Measurements from ENCODE around the gene PALS2.

The PALS2 gene

DNA sequence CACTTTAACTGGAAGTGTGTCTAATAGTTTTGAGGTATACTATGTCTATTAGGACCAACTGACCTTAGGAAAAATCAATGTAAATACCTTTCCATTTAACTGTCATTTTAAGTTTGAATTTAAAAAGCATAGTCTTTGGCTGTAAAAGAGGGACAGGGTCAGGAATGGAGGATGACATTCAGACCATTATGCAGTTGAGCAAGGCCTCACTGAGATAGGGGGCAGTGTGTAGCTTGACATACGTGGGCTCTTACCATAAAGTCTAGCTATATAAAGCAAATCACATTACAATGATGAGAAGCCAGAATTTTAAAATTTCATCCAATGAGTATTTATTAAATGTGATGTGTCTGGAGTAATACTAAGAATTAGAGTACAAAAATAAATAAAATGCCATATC, 17.9 kb downstream of the PALS2 start:
- no peaks in the 10 kb centered on the region for H3K36me3 ChIP-seq (ENCODE audit: control insufficient read depth, insufficient read depth, low read length, severe bottlenecking)
- H3K4me1 ChIP-seq (ENCODE audit: control insufficient read depth, insufficient read depth, low read length) = no peaks in the 10 kb centered on the region
- H3K27me3 ChIP-seq (replicated peaks; ENCODE audit: control insufficient read depth, insufficient read depth, low read length) = no peaks in the 10 kb centered on the region
- no peaks in the 10 kb centered on the region for H3K9me3 ChIP-seq (ENCODE audit: control insufficient read depth, low read length)
- H3K4me3 ChIP-seq (ENCODE audit: low read length) = no peak overlapping the region
- DNase-seq (ENCODE audit: low read depth) = no peak
- no peak overlapping the region for H3K9ac ChIP-seq (ENCODE audit: low read length)

DNA sequence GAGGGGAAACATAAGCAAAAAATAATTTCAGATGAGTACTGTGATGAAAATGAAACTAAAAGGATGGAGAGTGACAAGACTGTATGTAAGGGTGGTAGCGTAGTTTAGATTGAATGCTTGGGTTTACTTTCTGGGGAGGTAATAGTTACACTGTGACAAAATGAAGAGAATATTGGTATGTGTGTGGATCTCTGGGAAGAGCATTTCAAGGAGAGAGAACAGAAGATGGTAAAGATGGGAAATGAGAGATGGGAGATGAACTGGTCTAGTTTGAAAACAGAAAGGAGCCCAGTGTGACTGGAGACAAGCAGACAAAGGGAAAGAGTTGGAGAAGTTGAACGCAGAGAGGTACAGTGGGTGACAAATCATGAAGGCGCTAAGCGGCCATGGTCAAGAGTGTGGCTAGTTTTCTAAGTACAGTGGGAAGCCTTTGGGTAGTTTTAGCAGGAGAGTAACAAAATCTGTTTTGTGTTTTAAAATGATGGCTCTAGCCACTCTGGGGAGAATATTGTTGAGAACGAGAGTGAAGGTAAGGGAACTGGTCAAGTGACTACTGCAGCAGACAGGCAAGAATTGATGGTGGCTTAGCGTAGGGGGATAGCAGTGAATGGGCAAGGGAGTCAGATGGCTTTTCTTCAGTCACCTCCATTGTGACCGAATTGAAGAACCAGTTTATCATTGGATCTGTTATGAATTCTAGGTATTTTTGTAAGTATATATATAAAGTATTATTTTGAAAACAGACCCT, 22.6 kb downstream of the PALS2 start:
- Histone ChIP-seq H3K27me3 (replicated peaks; ENCODE audit: control insufficient read depth, insufficient read depth, low read length) (no peaks in the 10 kb centered on the region), H3K4me3 (ENCODE audit: low read length) (no peak overlapping the region), H3K4me1 (ENCODE audit: control insufficient read depth, insufficient read depth, low read length) (no peaks in the 10 kb centered on the region), H3K9me3 (ENCODE audit: control insufficient read depth, low read length) (no peaks in the 10 kb centered on the region), H3K9ac (ENCODE audit: low read length) (no peak overlapping the region), H3K36me3 (ENCODE audit: control insufficient read depth, insufficient read depth, low read length, severe bottlenecking) (no peaks in the 10 kb centered on the region)
- DNase-seq (ENCODE audit: low read depth) = no peak

DNA sequence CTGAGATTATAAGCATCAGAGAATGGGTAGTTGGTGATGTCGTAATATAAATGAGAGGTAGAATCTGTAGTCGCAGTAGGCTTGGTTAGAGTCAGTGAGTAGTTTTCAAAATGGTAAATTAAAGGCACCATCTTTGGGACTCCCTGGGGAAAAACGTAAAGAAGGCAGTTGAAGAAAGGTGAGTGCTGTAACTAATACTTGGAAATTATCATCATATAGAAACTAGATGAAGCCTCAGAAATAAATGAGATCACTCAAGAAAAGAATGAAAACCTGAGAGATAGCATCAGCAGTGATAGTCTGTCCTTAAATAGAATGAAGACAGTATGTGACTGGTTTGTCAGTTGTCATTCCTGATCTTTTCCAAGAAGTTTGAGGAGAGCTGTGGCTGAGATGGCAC, 23.8 kb downstream of the PALS2 start:
- peaks cover 11% of the 10 kb centered on the region for H3K4me1 ChIP-seq (ENCODE audit: control insufficient read depth, insufficient read depth, low read length)
- H3K9ac ChIP-seq (ENCODE audit: low read length) = no peak overlapping the region
- DNase-seq (ENCODE audit: low read depth) = no peak
- H3K4me3 ChIP-seq (ENCODE audit: low read length) = no peak overlapping the region
- H3K36me3 ChIP-seq (ENCODE audit: control insufficient read depth, insufficient read depth, low read length, severe bottlenecking) = no peaks in the 10 kb centered on the region
- H3K27me3 ChIP-seq (replicated peaks; ENCODE audit: control insufficient read depth, insufficient read depth, low read length) = no peaks in the 10 kb centered on the region
- no peaks in the 10 kb centered on the region for H3K9me3 ChIP-seq (ENCODE audit: control insufficient read depth, low read length)

DNA sequence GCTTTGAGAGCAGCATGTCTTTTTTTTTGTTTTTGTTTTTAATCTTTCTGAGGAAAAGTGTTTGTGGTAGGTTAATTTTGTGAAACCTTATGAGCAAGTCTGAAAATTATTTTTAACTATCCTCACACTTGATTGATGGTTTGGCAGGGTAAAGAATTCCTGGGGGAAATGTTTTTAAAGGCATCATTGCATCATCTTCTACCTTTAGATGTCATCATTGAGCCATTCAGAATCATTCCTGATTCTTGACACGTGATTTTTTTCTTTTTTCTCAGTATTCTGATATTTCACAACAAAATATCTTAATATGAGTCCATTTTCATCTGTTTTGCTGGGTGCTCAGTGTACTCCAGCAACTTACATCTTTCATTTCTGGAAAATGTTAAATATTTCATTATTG, 28.3 kb downstream of the PALS2 start:
- DNase-seq (ENCODE audit: low read depth) = no peak

DNA sequence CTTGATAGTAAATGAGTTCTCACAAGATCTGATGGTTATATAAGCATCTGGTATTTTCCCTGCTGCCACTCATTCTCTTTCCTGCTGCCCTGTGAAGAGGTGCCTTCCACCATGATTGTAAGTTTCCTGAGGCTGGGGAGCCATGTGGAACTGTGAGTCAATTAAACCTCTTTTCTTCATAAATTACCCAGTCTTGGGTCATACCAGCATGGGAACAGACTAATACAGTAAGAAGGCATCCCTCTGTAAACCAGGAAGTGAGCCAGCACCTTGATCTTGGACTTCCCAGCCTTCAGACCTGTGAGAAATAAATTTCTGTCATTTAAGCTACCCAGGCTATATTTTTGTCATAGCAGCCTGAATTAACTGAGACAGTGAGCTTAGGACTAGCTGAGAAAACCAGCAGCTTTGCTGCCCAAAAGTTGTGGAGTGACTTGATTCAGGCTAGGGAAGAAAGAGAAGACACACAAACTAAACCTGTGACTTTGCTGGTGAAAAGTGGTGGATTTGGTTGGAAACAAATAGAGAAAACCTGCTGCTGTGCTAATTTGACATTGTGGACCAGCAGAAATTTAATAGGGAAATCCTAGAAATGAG, 29.7 kb downstream of the PALS2 start:
- H3K4me3 ChIP-seq (ENCODE audit: low read length) = no peak overlapping the region
- H3K9ac ChIP-seq (ENCODE audit: low read length) = no peak overlapping the region
- no peaks in the 10 kb centered on the region for H3K36me3 ChIP-seq (ENCODE audit: control insufficient read depth, insufficient read depth, low read length, severe bottlenecking)
- no peak for DNase-seq (ENCODE audit: low read depth)
- peaks cover 11% of the 10 kb centered on the region for H3K4me1 ChIP-seq (ENCODE audit: control insufficient read depth, insufficient read depth, low read length)
- H3K27me3 ChIP-seq (replicated peaks; ENCODE audit: control insufficient read depth, insufficient read depth, low read length) = no peaks in the 10 kb centered on the region
- no peaks in the 10 kb centered on the region for H3K9me3 ChIP-seq (ENCODE audit: control insufficient read depth, low read length)

More for the DNA sequence above, 28.3 kb downstream of the PALS2 start:
- Histone ChIP-seq H3K9me3 (ENCODE audit: control insufficient read depth, low read length) (no peaks in the 10 kb centered on the region), H3K4me1 (ENCODE audit: control insufficient read depth, insufficient read depth, low read length) (peaks cover 11% of the 10 kb centered on the region), H3K4me3 (ENCODE audit: low read length) (no peak overlapping the region), H3K27me3 (replicated peaks; ENCODE audit: control insufficient read depth, insufficient read depth, low read length) (no peaks in the 10 kb centered on the region), H3K9ac (ENCODE audit: low read length) (no peak overlapping the region), H3K36me3 (ENCODE audit: control insufficient read depth, insufficient read depth, low read length, severe bottlenecking) (no peaks in the 10 kb centered on the region)

DNA sequence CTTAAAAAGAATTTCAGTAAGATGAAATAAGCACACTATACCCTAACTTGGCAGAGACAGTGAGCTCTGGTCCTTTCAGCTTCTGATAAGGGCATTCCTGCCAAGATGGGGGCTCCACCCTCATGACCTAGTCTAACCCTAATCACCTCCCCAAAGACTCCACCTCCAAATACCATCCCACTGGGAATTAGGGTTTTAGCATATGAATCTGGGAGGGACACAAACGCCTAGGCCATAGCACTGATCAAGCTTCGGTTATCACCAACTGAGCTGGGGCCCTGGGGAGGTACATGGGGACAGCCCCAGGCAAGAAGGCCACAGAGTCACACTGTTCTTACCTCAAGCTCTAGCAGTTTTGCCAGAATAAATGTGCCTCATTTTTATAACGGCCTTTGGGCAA, 31.4 kb downstream of the PALS2 start:
- peaks cover 11% of the 10 kb centered on the region for H3K4me1 ChIP-seq (ENCODE audit: control insufficient read depth, insufficient read depth, low read length)
- H3K9ac ChIP-seq (ENCODE audit: low read length) = no peak overlapping the region
- H3K36me3 ChIP-seq (ENCODE audit: control insufficient read depth, insufficient read depth, low read length, severe bottlenecking) = no peaks in the 10 kb centered on the region
- no peaks in the 10 kb centered on the region for H3K9me3 ChIP-seq (ENCODE audit: control insufficient read depth, low read length)
- DNase-seq (ENCODE audit: low read depth) = no peak
- H3K27me3 ChIP-seq (replicated peaks; ENCODE audit: control insufficient read depth, insufficient read depth, low read length) = no peaks in the 10 kb centered on the region
- no peak overlapping the region for H3K4me3 ChIP-seq (ENCODE audit: low read length)

DNA sequence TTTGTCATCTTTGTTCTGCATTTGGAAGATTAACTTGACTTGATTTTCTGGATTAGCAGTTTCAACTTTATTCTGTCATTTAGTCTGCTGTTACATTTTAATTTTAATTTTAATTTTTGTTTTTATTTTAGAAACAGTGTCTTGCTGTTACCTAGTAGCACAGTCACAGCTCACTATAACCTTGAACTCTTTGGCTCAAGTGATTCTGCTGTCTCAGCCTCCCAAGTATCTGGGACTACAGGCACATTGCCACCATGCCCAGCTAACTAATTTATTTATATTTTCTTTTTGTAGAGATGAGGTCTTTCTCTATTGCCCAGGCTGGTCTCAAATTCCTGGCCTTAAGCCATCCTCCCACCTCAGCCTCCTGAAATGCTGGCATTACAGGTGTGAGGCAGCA, 35.3 kb downstream of the PALS2 start:
- H3K4me1 ChIP-seq (ENCODE audit: control insufficient read depth, insufficient read depth, low read length) = no peaks in the 10 kb centered on the region
- H3K4me3 ChIP-seq (ENCODE audit: low read length) = no peak overlapping the region
- no peaks in the 10 kb centered on the region for H3K9me3 ChIP-seq (ENCODE audit: control insufficient read depth, low read length)
- DNase-seq (ENCODE audit: low read depth) = no peak
- no peaks in the 10 kb centered on the region for H3K36me3 ChIP-seq (ENCODE audit: control insufficient read depth, insufficient read depth, low read length, severe bottlenecking)
- no peaks in the 10 kb centered on the region for H3K27me3 ChIP-seq (replicated peaks; ENCODE audit: control insufficient read depth, insufficient read depth, low read length)
- no peak overlapping the region for H3K9ac ChIP-seq (ENCODE audit: low read length)

DNA sequence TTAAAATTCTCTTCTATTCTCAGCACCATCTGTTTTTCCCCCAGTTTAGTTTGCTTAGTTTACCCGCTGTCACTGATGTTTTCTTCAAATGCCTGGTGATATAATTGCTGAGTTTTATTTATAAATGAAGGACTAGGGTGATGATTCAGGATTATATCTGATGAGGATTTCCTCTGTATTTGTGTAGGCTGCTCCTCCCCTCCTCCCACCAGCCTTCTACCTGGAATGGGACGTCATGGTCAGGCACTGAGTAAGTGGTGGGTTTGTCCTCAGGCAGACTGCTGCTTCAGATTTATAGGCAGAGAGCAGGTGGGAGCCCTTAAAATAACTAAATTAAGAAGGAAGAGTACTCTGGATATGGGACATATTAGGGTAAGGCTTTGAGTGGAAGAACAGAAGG, 35.8 kb downstream of the PALS2 start:
- H3K36me3 ChIP-seq (ENCODE audit: control insufficient read depth, insufficient read depth, low read length, severe bottlenecking) = no peaks in the 10 kb centered on the region
- no peaks in the 10 kb centered on the region for H3K27me3 ChIP-seq (replicated peaks; ENCODE audit: control insufficient read depth, insufficient read depth, low read length)
- no peak for DNase-seq (ENCODE audit: low read depth)
- H3K9ac ChIP-seq (ENCODE audit: low read length) = no peak overlapping the region
- H3K4me1 ChIP-seq (ENCODE audit: control insufficient read depth, insufficient read depth, low read length) = no peaks in the 10 kb centered on the region
- H3K9me3 ChIP-seq (ENCODE audit: control insufficient read depth, low read length) = no peaks in the 10 kb centered on the region
- no peak overlapping the region for H3K4me3 ChIP-seq (ENCODE audit: low read length)

DNA sequence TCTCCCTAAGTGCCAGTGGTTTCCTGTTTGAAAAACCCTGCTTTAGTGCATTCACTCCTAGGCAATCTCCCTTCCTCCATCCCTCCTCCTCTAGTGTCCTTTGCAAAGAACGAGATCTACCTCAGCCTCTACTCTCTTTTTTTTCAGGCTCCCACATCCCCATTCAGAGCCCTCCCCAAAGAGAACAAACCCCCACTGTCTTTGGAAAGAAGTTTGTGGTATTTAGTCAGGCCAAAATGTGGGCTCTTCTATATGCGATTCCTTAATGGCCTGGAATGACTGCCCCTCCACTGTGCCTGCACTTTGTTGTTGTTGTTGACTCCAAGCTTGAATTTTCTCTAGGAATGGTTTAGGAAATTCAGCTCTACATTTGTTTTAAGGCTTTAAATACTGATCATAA, 36.3 kb downstream of the PALS2 start:
- H3K9ac ChIP-seq (ENCODE audit: low read length) = no peak overlapping the region
- no peaks in the 10 kb centered on the region for H3K4me1 ChIP-seq (ENCODE audit: control insufficient read depth, insufficient read depth, low read length)
- no peaks in the 10 kb centered on the region for H3K9me3 ChIP-seq (ENCODE audit: control insufficient read depth, low read length)
- H3K4me3 ChIP-seq (ENCODE audit: low read length) = no peak overlapping the region
- no peaks in the 10 kb centered on the region for H3K27me3 ChIP-seq (replicated peaks; ENCODE audit: control insufficient read depth, insufficient read depth, low read length)
- no peaks in the 10 kb centered on the region for H3K36me3 ChIP-seq (ENCODE audit: control insufficient read depth, insufficient read depth, low read length, severe bottlenecking)
- DNase-seq (ENCODE audit: low read depth) = no peak

DNA sequence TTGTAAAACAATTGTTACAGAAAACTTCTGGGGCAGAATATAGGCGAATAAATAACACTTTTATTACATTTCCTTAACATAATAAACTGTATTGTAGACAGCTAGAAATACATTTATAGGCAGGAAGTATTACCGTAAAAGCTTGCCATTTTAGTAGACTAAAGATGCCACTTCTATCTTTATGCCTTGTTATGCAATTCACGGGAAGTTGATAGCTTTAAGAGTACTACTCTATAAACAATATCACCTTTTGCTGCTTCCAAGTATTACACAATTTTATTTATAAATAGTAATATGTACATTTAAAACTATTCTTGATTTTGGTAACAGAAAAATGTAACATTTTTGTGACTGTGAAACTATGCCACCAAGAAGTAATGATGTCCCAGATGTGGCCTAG, 37.9 kb downstream of the PALS2 start:
- Histone ChIP-seq H3K27me3 (replicated peaks; ENCODE audit: control insufficient read depth, insufficient read depth, low read length) (no peaks in the 10 kb centered on the region), H3K4me1 (ENCODE audit: control insufficient read depth, insufficient read depth, low read length) (no peaks in the 10 kb centered on the region), H3K36me3 (ENCODE audit: control insufficient read depth, insufficient read depth, low read length, severe bottlenecking) (no peaks in the 10 kb centered on the region), H3K9me3 (ENCODE audit: control insufficient read depth, low read length) (no peaks in the 10 kb centered on the region), H3K4me3 (ENCODE audit: low read length) (no peak overlapping the region), H3K9ac (ENCODE audit: low read length) (no peak overlapping the region)
- no peak for DNase-seq (ENCODE audit: low read depth)

DNA sequence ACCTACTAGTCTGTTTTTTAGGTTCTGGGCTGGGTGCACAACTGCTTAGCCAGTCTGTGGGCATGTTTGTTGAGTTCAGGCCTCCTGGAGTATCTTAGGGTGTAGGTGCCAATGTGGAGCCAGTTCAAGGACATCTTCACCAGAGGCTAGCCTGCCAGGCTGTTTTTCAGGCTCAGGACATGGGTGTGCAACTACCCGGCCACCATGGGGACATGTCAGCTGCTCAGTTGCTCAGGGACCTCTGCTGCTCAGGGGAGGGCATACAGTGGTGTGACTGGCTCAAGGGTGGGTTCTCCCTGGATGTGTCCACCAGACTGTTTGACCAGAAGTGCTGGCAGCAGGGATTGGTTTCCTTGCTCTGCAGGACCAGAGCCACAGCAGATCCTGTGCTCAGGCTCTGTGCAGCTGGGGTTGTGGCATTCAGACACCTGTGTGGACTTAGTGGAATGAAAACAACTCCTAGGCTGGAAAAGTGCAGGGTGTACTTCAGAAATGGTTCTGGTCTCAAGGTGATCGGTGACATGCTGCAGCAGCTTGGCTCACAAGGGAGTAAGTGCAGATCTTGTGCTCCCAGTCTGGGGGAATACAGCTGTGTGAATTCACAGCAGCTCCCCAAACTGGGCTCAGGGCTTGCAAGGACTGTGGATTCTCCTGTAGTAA, 44.8 kb downstream of the PALS2 start:
- Histone ChIP-seq H3K27me3 (replicated peaks; ENCODE audit: control insufficient read depth, insufficient read depth, low read length) (no peaks in the 10 kb centered on the region), H3K36me3 (ENCODE audit: control insufficient read depth, insufficient read depth, low read length, severe bottlenecking) (no peaks in the 10 kb centered on the region), H3K4me1 (ENCODE audit: control insufficient read depth, insufficient read depth, low read length) (no peaks in the 10 kb centered on the region), H3K9ac (ENCODE audit: low read length) (no peak overlapping the region), H3K4me3 (ENCODE audit: low read length) (no peak overlapping the region), H3K9me3 (ENCODE audit: control insufficient read depth, low read length) (peaks cover 3% of the 10 kb centered on the region)
- DNase-seq (ENCODE audit: low read depth) = no peak
